Measurements from ENCODE around the gene CGNL1. TPM values are rescaled to one million over a fixed set of nuclear protein-coding genes. Genes with fewer than 3 reads are reported as not detected.

Gene CGNL1
- total RNA-seq, 2 donors from 2014 or later = 11.8 to 33.5 TPM

DNA sequence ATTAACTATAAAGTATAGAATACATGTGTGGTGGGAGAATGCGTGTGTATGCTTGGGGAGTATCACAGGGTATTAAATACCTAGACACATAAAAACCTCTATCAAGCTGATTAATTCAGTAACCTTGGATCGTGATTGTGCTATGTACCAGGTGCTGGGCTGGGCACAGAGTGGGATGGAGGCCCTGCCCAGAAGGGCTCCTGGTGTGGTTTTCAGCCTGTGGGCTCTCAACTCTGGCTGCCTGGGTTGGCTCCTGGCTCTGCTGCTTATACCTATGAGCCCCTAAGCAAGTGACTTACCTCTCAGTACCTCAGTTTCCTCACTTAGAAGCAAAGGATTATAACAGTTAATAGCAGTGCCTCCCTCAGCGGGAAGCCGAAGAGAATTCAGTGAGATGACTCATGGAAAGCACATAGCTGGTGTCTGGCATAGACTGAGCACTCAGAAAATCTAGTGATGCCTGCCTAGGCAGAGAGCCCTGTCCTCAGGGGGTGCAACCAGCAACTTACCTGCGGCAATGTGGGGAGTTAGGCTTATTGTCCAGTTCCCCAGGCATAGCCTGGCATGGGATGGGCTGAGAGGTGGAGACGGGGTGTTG lies 124.8 kb downstream of the CGNL1 start:
- Histone ChIP-seq H3K4me1 (ENCODE audit: control insufficient read depth in 1 of 2, low read depth in 2 of 2) (peaks cover 5 to 38% of the 10 kb centered on the region in 2 donors), H3K27me3 (replicated peaks; ENCODE audit: insufficient read depth) (no peaks in the 10 kb centered on the region), H3K36me3 (no peaks in the 10 kb centered on the region), H3K4me3 (no peak overlapping the region), H3K27ac (peak overlapping the region; percentile 25 to 27), H3K9me3 (no peaks in the 10 kb centered on the region)
- TF ChIP-seq, protein P1, sequence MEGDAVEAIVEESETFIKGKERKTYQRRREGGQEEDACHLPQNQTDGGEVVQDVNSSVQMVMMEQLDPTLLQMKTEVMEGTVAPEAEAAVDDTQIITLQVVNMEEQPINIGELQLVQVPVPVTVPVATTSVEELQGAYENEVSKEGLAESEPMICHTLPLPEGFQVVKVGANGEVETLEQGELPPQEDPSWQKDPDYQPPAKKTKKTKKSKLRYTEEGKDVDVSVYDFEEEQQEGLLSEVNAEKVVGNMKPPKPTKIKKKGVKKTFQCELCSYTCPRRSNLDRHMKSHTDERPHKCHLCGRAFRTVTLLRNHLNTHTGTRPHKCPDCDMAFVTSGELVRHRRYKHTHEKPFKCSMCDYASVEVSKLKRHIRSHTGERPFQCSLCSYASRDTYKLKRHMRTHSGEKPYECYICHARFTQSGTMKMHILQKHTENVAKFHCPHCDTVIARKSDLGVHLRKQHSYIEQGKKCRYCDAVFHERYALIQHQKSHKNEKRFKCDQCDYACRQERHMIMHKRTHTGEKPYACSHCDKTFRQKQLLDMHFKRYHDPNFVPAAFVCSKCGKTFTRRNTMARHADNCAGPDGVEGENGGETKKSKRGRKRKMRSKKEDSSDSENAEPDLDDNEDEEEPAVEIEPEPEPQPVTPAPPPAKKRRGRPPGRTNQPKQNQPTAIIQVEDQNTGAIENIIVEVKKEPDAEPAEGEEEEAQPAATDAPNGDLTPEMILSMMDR (IDR thresholded peaks at IDR 0.05) = no peak
- DNase-seq (ENCODE audit: low spot score) = no peak
- ATAC-seq (ENCODE audit: insufficient number of reproducible peaks, low FRiP score, low read depth) = no peak

DNA sequence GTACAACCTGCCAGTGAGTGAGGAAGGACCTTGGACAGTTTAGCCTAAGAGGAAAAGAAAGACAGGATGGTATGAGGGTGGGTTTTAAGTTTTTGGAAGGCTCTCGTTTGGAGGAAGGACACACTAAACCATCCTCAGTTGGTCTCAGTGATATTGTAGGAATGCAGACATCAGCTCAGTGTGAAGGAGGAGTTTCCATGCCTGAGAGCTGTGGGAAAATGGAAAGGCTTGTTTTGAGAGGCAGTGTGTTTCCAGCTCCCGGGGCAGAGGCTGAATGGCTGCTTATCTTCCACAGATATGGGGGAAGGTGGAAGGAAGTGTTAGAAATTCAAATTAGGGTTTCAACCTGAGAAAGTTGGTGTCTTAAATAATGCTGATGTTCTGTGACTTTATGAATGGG lies 125.8 kb downstream of the CGNL1 start:
- H3K9me3 ChIP-seq = no peaks in the 10 kb centered on the region
- H3K4me1 ChIP-seq (ENCODE audit: control insufficient read depth in 1 of 2, low read depth in 2 of 2) = peaks cover 12 to 46% of the 10 kb centered on the region in 2 donors
- TF ChIP-seq, protein P1 (IDR thresholded peaks at IDR 0.05) = no peak
- ATAC-seq (ENCODE audit: insufficient number of reproducible peaks, low FRiP score, low read depth) = no peak
- H3K27me3 ChIP-seq (replicated peaks; ENCODE audit: insufficient read depth) = no peaks in the 10 kb centered on the region
- H3K27ac ChIP-seq = no peak overlapping the region
- DNase-seq (ENCODE audit: low spot score) = no peak
- H3K36me3 ChIP-seq = no peaks in the 10 kb centered on the region
- H3K4me3 ChIP-seq = no peak overlapping the region

DNA sequence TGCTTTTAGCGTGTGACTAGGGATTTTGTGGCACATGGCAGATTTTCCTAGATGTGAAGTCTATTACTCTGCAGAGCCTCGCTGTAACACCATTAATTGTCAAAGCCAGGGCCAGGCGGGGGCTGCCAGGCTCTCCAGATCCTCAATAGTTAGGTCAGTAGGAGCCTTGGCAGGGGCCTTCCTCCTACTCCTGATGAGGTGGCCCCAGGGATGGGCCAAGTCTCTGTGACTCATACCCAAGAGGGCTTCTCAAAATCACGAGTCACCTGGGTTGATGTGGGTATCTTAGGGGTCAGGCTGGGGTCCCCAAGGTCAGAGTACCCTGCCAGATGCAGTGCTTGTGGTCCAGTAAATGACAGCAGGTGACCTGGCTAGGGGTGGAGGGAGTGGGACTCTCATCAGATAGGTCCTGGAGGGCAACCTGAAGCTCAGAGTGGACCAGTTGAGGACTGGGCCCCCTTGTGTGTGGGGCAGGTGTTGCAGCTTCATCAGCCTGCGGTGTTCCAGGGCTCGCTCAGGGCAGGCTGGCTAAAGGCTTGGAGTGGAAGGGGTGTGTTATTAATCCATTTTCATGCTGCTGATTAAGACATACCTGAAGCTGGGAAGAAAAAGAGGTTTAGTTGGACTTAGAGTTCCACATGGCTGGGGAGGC lies 126.9 kb downstream of the CGNL1 start:
- Histone ChIP-seq H3K4me3 (no peak overlapping the region), H3K27me3 (replicated peaks; ENCODE audit: insufficient read depth) (no peaks in the 10 kb centered on the region), H3K36me3 (no peaks in the 10 kb centered on the region), H3K4me1 (ENCODE audit: control insufficient read depth in 1 of 2, low read depth in 2 of 2) (peaks cover 12 to 52% of the 10 kb centered on the region in 2 donors), H3K9me3 (no peaks in the 10 kb centered on the region), H3K27ac (no peak overlapping the region)
- no peak for DNase-seq (ENCODE audit: low spot score)
- TF ChIP-seq, protein P1 (IDR thresholded peaks at IDR 0.05) = no peak
- no peak for ATAC-seq (ENCODE audit: insufficient number of reproducible peaks, low FRiP score, low read depth)

DNA sequence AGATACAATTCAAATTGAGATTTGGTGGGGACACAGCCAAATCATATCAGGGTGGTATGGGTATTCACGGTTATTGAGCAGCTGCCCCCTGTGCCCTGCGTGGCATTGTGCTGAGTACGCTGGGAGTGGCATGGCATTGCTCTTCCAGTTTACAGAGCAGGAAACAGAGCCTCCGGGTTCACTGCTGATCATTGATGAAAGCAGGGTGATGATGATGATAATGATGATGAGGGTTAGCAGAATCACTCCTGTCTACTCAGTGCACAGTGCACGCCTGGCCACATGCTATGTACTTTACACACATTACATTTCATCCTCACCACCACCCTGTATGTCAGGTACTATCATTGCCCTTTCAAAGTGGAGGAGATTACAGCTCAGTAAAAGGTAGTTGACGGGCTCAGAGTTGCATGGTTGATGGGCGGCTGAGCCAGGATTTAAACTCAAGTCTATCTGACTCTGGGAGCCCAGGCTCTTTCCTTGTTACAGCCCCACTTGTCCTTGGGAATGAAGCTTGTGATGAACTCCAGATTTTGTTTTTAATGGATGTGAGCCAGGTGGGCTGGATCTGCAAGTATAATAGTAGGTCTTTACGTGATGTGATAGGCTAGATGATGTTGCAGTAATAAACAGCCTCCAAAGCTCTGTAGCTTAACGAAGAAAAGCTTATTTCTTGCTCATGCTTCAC lies 127.8 kb downstream of the CGNL1 start:
- H3K4me3 ChIP-seq = no peak overlapping the region
- DNase-seq (ENCODE audit: low spot score) = no peak
- H3K4me1 ChIP-seq (ENCODE audit: control insufficient read depth in 1 of 2, low read depth in 2 of 2) = peaks cover 12 to 55% of the 10 kb centered on the region in 2 donors
- H3K36me3 ChIP-seq = no peaks in the 10 kb centered on the region
- no peaks in the 10 kb centered on the region for H3K27me3 ChIP-seq (replicated peaks; ENCODE audit: insufficient read depth)
- peak overlapping the region; percentile 26 to 66 for H3K27ac ChIP-seq
- TF ChIP-seq, protein P1 (IDR thresholded peaks at IDR 0.05) = no peak
- no peaks in the 10 kb centered on the region for H3K9me3 ChIP-seq
- ATAC-seq (ENCODE audit: insufficient number of reproducible peaks, low FRiP score, low read depth) = no peak

DNA sequence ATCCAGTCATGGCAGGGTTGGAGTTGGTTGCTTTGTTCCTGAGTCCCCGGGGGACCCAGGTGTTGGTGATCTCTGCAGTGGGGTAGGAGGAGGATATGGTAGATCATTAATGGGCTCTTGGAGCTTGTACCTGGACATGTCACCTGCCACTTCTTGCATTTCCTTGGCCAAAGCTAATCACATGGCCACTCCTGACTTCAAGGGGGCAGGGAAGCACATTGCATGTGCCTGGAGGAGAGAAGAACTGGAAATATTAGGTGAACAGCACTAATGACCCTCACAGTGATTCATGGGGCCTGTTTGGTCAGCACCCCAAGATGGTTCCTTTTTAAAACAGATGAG lies 128.3 kb downstream of the CGNL1 start:
- H3K27ac ChIP-seq = peak overlapping the region; percentile 26 to 66

More for the DNA sequence above, 128.3 kb downstream of the CGNL1 start:
- DNase-seq (ENCODE audit: low spot score) = no peak
- Histone ChIP-seq H3K27me3 (replicated peaks; ENCODE audit: insufficient read depth) (no peaks in the 10 kb centered on the region), H3K36me3 (no peaks in the 10 kb centered on the region), H3K9me3 (no peaks in the 10 kb centered on the region), H3K4me1 (ENCODE audit: control insufficient read depth in 1 of 2, low read depth in 2 of 2) (peaks cover 16 to 60% of the 10 kb centered on the region in 2 donors), H3K4me3 (no peak overlapping the region)
- no peak for ATAC-seq (ENCODE audit: insufficient number of reproducible peaks, low FRiP score, low read depth)
- TF ChIP-seq, protein P1 (IDR thresholded peaks at IDR 0.05) = no peak
